Naive thymus-derived CD4-positive, alpha-beta T cell (primary cell): ENCODE measurements around the gene ILK. TPM values are rescaled to one million over a fixed set of nuclear protein-coding genes. Genes with fewer than 3 reads are reported as not detected.

Experiments
- ATAC-seq: fragments of 150-1000 bp; cut with Tn5 transposase; 2 replicates; pipeline ENCODE4 v1.10.0; 2021; ENCODE audit warnings: mild to moderate bottlenecking, moderate library complexity
- CTCF ChIA-PET: fragments of 350-600 bp; sonication (Branson Sonifier 250); formaldehyde crosslinking; loops from one replicate; lab custom pipeline; 2021; ENCODE audit warnings: antibody characterized with exemption; lab: Charles Lee
- POLR2A ChIA-PET: fragments of 350-600 bp; sonication (Branson Sonifier 250); formaldehyde crosslinking; loops from one replicate; lab custom pipeline; 2021; ENCODE audit warnings: antibody characterized with exemption, inconsistent platforms; lab: Charles Lee
- DNase-seq, 9 donors: peaks; one replicate each; pipeline versions ENCODE4 v3.0.0 to v3.0.0-alpha.2; 2020 to 2022; ENCODE audit warnings: mixed read lengths in 1 of 9
- H3K27ac ChIP-seq: one replicate; pipeline ENCODE4 v1.7.0; 2013; ENCODE audit warnings: mild to moderate bottlenecking, low read depth, low read length, moderate library complexity
- H3K27me3 ChIP-seq, 2 donors: one replicate each; pipeline ENCODE4 v1.7.0; 2013; ENCODE audit warnings: low read length in 2 of 2, mild to moderate bottlenecking in 2 of 2, moderate library complexity in 2 of 2; ENCODE audit not compliant: control insufficient read depth in 2 of 2, insufficient read depth in 2 of 2
- H3K36me3 ChIP-seq, 3 experiments: 1 replicate in 2 of 3; 2 replicates in 1 of 3; pipeline ENCODE4 v1.7.0; 2013; ENCODE audit warnings: low read length in 3 of 3, mild to moderate bottlenecking in 3 of 3, moderate library complexity in 1 of 3; ENCODE audit not compliant: insufficient read depth in 3 of 3, control insufficient read depth in 2 of 3
- H3K4me1 ChIP-seq, 2 donors: one replicate each; pipeline ENCODE4 v1.7.0; 2013; ENCODE audit warnings: low read length in 2 of 2, mild to moderate bottlenecking in 2 of 2, moderate library complexity in 1 of 2; ENCODE audit not compliant: control insufficient read depth in 2 of 2, insufficient read depth in 2 of 2
- H3K4me3 ChIP-seq: 2 replicates; pipeline ENCODE4 v1.7.0; 2013; ENCODE audit warnings: mild to moderate bottlenecking, low read length
- H3K9me3 ChIP-seq, 3 experiments: 1 replicate in 2 of 3; 2 replicates in 1 of 3; pipeline ENCODE4 v1.7.0; 2013; ENCODE audit warnings: low read length in 3 of 3; ENCODE audit not compliant: control insufficient read depth in 2 of 3
- H3K27ac Mint-ChIP-seq, 9 donors: one replicate each; pipeline ENCODE4 v1.8.0; 2020 to 2022; ENCODE audit warnings: mixed read lengths in 9 of 9, mild to moderate bottlenecking in 8 of 9, moderate library complexity in 5 of 9, inconsistent platforms in 2 of 9
- H3K27me3 Mint-ChIP-seq, 5 donors: one replicate each; pipeline ENCODE4 v1.8.0; 2021 to 2022; ENCODE audit warnings: mixed read lengths in 5 of 5, mild to moderate bottlenecking in 1 of 5
- H3K36me3 Mint-ChIP-seq, 5 donors: one replicate each; pipeline ENCODE4 v1.8.0; 2020 to 2022; ENCODE audit warnings: mixed read lengths in 5 of 5, mild to moderate bottlenecking in 3 of 5, inconsistent platforms in 1 of 5
- H3K4me1 Mint-ChIP-seq, 7 donors: one replicate each; pipeline ENCODE4 v1.8.0; 2020 to 2022; ENCODE audit warnings: mixed read lengths in 7 of 7, mild to moderate bottlenecking in 3 of 7, inconsistent platforms in 1 of 7
- H3K4me3 Mint-ChIP-seq, 10 donors: one replicate each; pipeline ENCODE4 v1.8.0; 2020 to 2022; ENCODE audit warnings: mild to moderate bottlenecking in 10 of 10, mixed read lengths in 10 of 10, moderate library complexity in 6 of 10, inconsistent platforms in 2 of 10
- H3K9me3 Mint-ChIP-seq, 11 donors: one replicate each; pipeline ENCODE4 v1.8.0; 2020 to 2022; ENCODE audit warnings: mixed read lengths in 11 of 11, mild to moderate bottlenecking in 4 of 11, inconsistent platforms in 1 of 11, moderate library complexity in 1 of 11
- intact Hi-C, 2 donors: fragments of 100-400 bp; cut with micrococcal nuclease; formaldehyde crosslinking; loops; one replicate each; pipeline ENCODE4 v1.15.1; 2023
- polyA plus RNA-seq, 2 donors: library from polyadenylated mRNA; unstranded; fragments of 300-500 nt; fragmentation: Illumina TruSeq; gene quantifications; one replicate each; pipeline ENCODE4 v1.2.3, GENCODE V29; 2021
- total RNA-seq, 6 experiments: library from RNA in 5 of 6; stranded (reverse) in 5 of 6; gene quantifications; 1 replicate in 5 of 6; 2 replicates in 1 of 6; pipeline ENCODE4 v1.2.3 and lab custom pipeline; 2021 to 2026

The ILK gene
- total and polyA plus RNA-seq, 7 experiments from 2014 or later, result 34.4 to 165 (median 79.7) TPM

DNA sequence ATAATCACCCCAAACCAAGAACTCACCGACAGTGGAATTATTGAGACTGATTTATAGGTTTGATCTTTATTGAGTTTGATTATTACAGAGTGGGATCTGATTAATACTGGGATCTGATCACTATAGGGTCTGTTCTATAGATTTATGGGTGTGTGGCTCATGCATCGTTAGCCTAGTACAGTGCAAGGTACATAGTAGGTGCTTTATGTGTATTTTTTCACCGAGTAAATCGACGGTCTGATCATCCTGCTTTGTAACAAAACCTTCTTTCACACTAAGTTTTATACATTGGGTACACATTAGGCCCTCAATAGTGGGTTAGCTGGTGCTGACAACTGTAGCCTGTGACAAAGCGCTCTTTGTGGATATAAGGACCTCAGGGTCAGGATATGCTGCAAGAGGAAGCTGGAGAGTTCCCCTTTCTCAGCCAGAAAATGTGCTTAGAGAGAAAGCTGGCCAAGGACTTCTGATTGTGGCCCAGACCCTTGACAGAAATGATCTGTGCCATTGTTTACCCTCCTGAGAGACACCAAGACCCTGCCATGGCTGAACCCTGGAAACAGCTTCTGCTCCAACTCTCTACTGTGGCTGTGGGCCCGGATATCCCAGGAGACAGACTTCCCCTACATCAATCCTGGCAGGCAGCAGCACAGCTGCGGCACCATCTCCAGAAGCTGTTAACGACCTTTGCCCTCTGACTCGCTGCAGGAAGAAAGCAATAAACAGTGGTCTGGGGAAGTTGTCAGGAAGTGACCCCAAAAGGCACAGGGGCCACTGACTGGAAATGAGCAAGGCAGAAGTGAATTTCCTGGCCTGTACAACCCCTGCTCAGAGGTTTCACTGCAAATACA is 31.7 kb downstream of the ILK start:
- H3K27me3 ChIP-seq, result no peaks in the 10 kb centered on the region
- Mint-ChIP-seq H3K4me1 (peaks cover 0 to 7% (median 5%) of the 10 kb centered on the region in 7 donors), H3K4me3 (no peak overlapping the region), H3K27ac (peak overlapping the region in 2 of 9 donors; percentile 3 to 39), H3K36me3 (peaks cover 0 to 21% (median 12%) of the 10 kb centered on the region in 5 donors), H3K27me3 (no peaks in the 10 kb centered on the region), H3K9me3 (peaks cover 0 to 1% (median 0%) of the 10 kb centered on the region in 11 donors)
- ATAC-seq (peak; percentile 69), DNase-seq (no peak)
- H3K4me3 ChIP-seq, result no peak overlapping the region
- ChIA-PET CTCF (interaction anchor here (0.8 to 0.9 kb wide), 2 partner anchors 8 to 17 kb away, joined by 3 read pairs; no protein-coding TSS in a partner anchor), POLR2A (interaction anchor here (0.6 to 1.4 kb wide), 3 partner anchors 14 to 18 kb away, joined by 3 to 6 read pairs (median 4); partner anchors contain the start of gene TPP1)
- H3K36me3 ChIP-seq, result peaks cover 0 to 46% (median 0%) of the 10 kb centered on the region in 3 experiments
- no peaks in the 10 kb centered on the region for H3K9me3 ChIP-seq
- H3K4me1 ChIP-seq, result no peaks in the 10 kb centered on the region
- no peak overlapping the region for H3K27ac ChIP-seq
- intact Hi-C loops, result no loop called here

- ChIA-PET POLR2A (interaction anchor here (1.4 kb wide), 1 partner anchor 17 kb away, joined by 4 read pairs; the partner anchor contains the start of gene TPP1), CTCF (interaction anchor here (0.8 kb wide), 1 partner anchor 18 kb away, joined by 3 read pairs; no protein-coding TSS in a partner anchor)
- no peaks in the 10 kb centered on the region for H3K4me1 ChIP-seq
- H3K4me1 Mint-ChIP-seq, result peaks cover 0 to 7% (median 5%) of the 10 kb centered on the region in 7 donors
- H3K36me3 ChIP-seq, result peaks cover 0 to 43% (median 0%) of the 10 kb centered on the region in 3 experiments
- peaks cover 0 to 1% (median 0%) of the 10 kb centered on the region in 11 donors for H3K9me3 Mint-ChIP-seq
- DNase-seq (no peak), ATAC-seq (no peak)
- H3K27ac Mint-ChIP-seq, result no peak overlapping the region
- H3K27me3 Mint-ChIP-seq, result no peaks in the 10 kb centered on the region
- no peaks in the 10 kb centered on the region for H3K27me3 ChIP-seq
- H3K4me3 ChIP-seq, result no peak overlapping the region
- no peak overlapping the region for H3K4me3 Mint-ChIP-seq
- H3K9me3 ChIP-seq, result no peaks in the 10 kb centered on the region
- intact Hi-C loops, result no loop called here
- H3K27ac ChIP-seq, result no peak overlapping the region
- H3K36me3 Mint-ChIP-seq, result peaks cover 0 to 16% (median 8%) of the 10 kb centered on the region in 5 donors
Observed at GRCh38 chr11:6636480-6636879, 32.9 kb downstream of the ILK start.

- H3K4me1 Mint-ChIP-seq, result peaks cover 0 to 7% (median 5%) of the 10 kb centered on the region in 7 donors
- POLR2A ChIA-PET, result interaction anchor here (0.9 kb wide), 1 partner anchor 19 kb away, joined by 3 read pairs; the partner anchor contains the start of gene TPP1
- DNase-seq (no peak), ATAC-seq (no peak)
- peaks cover 0 to 30% (median 0%) of the 10 kb centered on the region in 3 experiments for H3K36me3 ChIP-seq
- H3K27ac ChIP-seq, result no peak overlapping the region
- CTCF ChIA-PET, result no interaction called here
- no peaks in the 10 kb centered on the region for H3K4me1 ChIP-seq
- H3K4me3 ChIP-seq, result no peak overlapping the region
- no peaks in the 10 kb centered on the region for H3K27me3 ChIP-seq
- H3K36me3 Mint-ChIP-seq, result peaks cover 0 to 14% (median 5%) of the 10 kb centered on the region in 5 donors
- H3K27me3 Mint-ChIP-seq, result no peaks in the 10 kb centered on the region
- intact Hi-C loops, result no loop called here
- no peak overlapping the region for H3K4me3 Mint-ChIP-seq
- H3K27ac Mint-ChIP-seq, result no peak overlapping the region
- no peaks in the 10 kb centered on the region for H3K9me3 Mint-ChIP-seq
- H3K9me3 ChIP-seq, result no peaks in the 10 kb centered on the region
Observed at GRCh38 chr11:6637871-6638270, 34.3 kb downstream of the ILK start.

DNA sequence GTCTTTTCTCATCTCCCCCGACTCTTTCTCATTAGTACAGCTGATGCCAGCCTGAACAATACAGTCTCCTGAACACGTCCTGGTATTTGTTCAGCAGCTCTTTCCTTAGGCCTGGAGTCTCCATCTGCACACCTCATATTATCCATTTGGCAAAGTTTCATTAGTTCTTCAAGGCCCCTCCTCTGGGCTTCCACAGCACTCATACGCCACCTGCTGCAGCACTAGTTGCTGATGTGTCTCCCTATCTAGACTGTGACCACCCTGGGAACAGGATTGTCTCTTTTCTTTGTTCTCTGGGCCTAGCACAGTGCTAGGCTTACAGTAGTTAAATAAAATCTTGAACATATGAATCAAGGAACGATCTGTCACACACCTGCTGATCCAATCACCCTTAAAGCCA is 34.9 kb downstream of the ILK start:
- DNase-seq (no peak), ATAC-seq (no peak)
- POLR2A ChIA-PET, result interaction anchor here (0.9 kb wide), 1 partner anchor 19 kb away, joined by 3 read pairs; the partner anchor contains the start of gene TPP1
- CTCF ChIA-PET, result no interaction called here
- Histone ChIP-seq H3K4me3 (no peak overlapping the region), H3K27ac (no peak overlapping the region), H3K27me3 (no peaks in the 10 kb centered on the region), H3K4me1 (peaks cover 0 to 4% of the 10 kb centered on the region in 2 donors), H3K36me3 (peaks cover 0 to 24% (median 0%) of the 10 kb centered on the region in 3 experiments), H3K9me3 (no peaks in the 10 kb centered on the region)
- Mint-ChIP-seq H3K4me1 (peaks cover 0 to 7% (median 5%) of the 10 kb centered on the region in 7 donors), H3K27me3 (no peaks in the 10 kb centered on the region), H3K9me3 (no peaks in the 10 kb centered on the region), H3K4me3 (no peak overlapping the region), H3K27ac (no peak overlapping the region), H3K36me3 (peaks cover 0 to 12% (median 5%) of the 10 kb centered on the region in 5 donors)
- intact Hi-C loops, result no loop called here

DNA sequence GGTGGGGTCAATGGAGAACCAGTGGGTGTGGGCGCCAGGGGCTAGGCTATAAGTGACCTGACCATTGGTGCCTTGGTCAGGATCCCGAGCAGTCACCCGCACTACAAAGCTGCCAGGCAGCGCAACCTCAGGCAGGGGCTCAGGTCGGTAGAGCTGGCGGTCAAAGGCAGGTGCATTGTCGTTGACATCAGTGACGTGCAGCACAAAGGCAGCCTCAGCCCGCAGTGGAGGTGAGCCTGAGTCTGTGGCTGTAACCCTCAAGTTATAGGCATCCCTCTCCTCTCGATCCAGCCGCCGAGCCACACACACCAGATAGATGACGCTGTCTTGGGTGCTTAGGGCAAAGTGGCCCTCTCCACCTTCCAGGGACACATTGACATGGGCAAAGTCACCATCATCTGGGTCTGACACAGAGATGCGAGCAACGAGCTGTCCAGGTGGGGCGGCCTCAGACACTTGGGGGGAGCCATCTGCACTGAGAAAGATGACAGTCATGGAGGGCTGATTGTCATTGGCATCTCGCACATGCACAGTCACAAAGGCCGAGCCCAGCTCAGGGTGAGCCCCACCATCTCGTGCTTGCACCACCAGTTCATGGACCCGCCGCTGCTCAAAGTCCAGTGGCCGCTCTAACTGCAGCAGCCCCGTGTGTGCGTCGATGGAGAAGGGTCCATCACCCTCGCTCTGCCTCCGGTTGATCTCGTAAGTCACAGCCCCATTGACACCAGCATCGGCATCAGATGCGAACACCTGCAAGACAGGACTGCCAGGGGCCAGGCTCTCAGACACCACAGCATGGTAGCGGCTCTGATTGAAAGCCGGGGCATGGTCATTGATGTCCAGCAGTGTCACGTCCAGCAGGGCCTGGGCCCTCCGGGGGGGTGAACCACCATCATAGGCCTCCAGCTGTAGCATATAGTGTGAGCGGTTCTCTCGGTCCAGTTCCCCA is 36.7 kb downstream of the ILK start:
- intact Hi-C loops, result no loop called here

More for the DNA sequence above, 36.7 kb downstream of the ILK start:
- H3K4me3 ChIP-seq, result no peak overlapping the region
- no peak overlapping the region for H3K4me3 Mint-ChIP-seq
- H3K27me3 Mint-ChIP-seq, result no peaks in the 10 kb centered on the region
- H3K9me3 ChIP-seq, result no peaks in the 10 kb centered on the region
- CTCF ChIA-PET, result interaction anchor here (0.9 kb wide), 1 partner anchor 18 kb away, joined by 3 read pairs; no protein-coding TSS in a partner anchor
- no peak overlapping the region for H3K27ac ChIP-seq
- H3K27ac Mint-ChIP-seq, result no peak overlapping the region
- H3K4me1 Mint-ChIP-seq, result peaks cover 0 to 7% (median 5%) of the 10 kb centered on the region in 7 donors
- no peaks in the 10 kb centered on the region for H3K9me3 Mint-ChIP-seq
- DNase-seq, result no peak
- peaks cover 0 to 18% (median 0%) of the 10 kb centered on the region in 3 experiments for H3K36me3 ChIP-seq
- peaks cover 0 to 16% of the 10 kb centered on the region in 2 donors for H3K4me1 ChIP-seq
- no peaks in the 10 kb centered on the region for H3K27me3 ChIP-seq
- H3K36me3 Mint-ChIP-seq, result peaks cover 0 to 11% (median 5%) of the 10 kb centered on the region in 5 donors
- no peak for ATAC-seq
- POLR2A ChIA-PET, result interaction anchor here (0.7 to 1.6 kb wide), 2 partner anchors 17 to 21 kb away, joined by 3 to 4 read pairs; partner anchors contain the start of gene TPP1
